Activated naive CD4-positive, alpha-beta T cell (primary cell): ENCODE data around the gene DAP.

Experiments
- DNase-seq, 4 experiments: peaks; one replicate each; lab custom pipeline; 2025; lab: John Stamatoyannopoulos, UW

DAP gene

DNA sequence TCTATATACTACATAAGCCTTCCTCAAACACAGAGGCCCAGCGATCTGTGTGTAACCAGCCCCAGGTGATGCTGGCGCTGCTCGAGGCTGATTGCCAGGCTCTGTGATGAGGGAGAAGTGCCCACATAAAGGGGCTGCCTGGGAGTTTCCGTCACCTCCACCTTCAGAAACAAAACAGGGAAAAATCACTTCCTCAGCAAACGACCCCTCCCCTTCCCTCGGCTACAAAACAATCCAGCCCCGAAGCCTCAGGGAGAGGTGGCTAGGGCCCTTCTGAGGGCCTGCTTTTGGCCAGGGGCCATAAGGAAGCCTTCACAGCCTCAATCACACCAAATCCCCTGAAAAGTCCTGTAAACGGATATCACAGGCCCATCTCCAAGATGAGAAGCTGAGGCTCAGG is 51.1 kb downstream of the DAP start:
- DNase-seq = no peak

DNA sequence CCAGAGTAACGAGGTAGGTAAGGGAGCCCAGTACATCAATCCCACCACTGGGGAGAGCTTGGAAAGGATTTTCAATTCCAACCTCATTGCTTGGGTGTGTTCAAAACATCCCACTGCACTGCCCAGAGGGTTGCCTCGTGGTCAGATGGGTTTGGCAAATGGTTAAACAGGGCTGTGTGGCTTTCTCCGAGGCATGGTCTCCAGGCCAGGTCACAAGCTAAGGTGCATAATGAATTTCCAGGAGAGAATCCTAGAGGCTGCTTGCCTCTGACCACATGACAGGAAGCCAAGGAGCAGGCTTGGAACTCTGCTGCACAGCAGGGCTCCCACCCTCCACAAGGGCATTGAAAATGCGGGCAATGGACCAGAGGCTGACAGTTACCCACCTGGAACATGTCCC is 51.6 kb downstream of the DAP start:
- DNase-seq = no peak

DNA sequence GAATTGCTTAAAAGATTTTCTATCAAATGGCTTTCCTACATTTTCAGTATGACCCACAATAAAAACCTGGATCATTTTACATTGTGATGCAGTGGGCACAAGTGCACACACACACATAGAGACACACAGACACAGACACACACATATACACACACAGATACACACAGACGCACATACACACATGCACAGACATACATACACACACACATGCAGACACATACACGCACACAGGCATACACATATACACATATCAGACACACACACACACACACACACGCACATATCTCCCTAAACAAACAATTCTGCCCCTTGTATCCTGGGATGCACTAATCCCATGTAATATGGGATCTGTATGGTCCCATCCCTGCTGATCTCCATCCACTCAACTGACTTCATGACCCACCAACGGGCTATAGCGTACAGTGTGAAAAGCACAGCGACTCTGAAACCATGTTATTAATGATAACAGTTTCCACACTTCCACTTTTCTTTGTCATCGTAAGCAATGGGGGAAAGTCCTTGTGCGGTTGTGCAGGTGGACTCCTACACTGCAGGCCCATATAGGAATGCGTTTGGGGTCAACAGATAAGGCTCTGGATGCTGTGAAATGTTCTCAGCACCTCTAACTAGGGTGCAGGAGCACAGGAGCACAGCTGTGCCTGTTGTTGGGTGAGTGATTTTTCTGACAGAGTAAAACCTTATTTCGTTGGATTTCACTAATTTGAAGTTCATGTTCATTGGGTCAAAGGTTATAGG is 52.7 kb downstream of the DAP start:
- no peak for DNase-seq

DNA sequence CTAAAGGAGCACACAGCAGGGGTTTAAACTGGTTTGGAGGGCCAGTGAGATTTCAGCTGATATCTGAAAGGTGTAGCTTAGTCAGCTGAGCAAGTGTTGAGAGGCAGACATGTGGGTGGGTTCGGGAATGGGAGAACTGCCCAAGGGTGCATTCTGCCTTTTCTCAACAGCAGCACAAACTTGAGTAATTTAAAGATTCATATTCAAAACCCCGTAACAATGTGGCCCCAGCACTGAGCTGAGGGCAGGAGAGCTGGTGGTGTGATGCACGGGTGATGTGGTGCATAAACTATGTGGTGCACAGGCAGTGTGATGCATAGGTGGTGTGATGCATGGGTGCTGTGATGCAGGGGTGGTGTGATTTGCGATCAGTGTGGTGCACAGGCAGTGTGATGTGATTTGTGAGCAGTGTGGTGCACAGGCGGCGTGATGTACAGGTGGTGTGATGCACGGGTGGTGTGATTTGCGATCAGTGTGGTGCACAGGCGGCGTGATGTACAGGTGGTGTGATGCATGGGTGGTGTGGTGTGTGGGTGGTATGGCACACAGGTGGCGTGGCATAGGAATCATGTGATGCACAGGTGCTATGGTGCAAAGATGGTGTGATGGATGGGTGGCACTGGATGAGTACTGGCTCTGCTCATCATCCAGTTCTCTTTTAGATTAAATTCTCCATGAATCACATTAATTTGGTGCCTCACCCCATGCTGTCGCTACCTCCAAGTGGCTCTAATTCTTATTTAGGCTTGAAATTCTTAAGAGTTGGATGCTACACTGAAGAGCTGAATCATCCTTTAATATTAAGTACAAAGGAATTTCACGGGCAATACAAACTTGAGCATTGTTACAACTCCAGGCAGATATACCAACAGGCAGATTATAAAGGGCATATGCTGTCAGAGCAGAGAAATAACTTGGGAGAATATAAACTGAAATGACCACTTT is 53.6 kb downstream of the DAP start:
- no peak for DNase-seq

DNA sequence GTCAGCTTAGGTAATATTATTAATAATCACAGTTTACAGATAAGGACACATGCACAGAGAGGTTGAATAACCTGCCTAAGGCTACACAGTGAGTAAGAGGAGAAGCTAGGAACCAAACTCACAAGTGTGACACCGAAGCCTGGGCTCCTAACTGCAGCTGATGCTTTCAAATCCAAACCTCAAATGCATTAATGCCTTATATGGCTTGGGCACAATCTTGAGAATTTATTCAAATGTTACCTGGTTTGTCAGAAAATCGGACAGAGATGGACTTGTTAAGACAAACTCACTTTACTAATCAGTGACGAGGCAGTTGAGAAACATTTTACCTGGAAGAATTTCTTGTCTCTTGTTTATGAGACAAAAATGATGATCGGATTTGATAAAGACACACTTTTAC is 54.7 kb downstream of the DAP start:
- no peak for DNase-seq

DNA sequence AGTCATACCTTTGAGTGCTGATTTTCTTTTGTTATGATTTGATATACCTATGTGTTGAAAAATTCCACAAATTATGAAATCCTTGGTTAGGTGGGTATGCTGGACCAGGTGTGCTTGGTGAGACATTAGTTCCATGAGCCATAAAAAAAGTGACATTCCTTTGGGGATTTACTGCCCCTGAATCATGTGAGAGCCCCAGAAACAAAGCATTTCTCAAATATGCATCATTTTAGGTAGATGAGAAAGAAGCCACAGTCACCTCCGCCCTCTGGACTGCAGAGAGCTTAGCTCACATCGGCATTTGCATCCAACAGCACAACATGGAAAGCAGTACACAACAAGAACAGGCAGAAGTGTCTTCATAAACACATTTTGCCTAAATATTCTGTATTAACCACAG is 55.3 kb downstream of the DAP start:
- DNase-seq = no peak

DNA sequence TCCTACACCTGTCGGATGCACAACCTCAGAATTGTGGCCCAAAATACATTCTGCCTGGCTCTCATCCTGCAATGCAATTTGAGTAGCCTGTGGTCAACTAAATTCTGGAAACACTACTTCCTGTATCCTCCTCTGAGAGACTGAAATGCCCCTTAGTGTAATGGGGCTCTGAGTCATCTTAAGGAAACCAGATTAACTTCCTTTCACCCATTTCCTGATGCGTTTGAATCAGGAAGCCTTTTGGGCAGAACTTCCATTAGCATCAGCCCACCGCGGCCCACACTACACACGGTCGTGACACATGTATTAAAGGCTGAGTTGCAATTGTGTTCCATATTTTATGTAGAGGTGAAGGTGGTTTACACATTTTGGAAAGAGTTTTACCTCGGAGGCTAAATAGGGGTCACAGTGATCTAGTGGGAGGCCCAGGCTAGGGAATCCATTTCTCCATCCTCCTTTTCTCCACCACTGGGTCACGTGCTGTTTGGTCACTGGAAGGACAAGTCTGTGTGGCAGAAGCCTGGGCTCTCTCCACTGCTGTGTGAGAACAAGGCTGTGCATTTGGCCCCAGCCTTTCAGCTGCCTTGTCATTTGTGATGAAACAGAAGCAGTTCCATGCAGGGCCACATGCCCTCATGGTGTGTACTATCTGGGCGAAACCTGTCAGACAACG is 55.9 kb downstream of the DAP start:
- DNase-seq = no peak

DNA sequence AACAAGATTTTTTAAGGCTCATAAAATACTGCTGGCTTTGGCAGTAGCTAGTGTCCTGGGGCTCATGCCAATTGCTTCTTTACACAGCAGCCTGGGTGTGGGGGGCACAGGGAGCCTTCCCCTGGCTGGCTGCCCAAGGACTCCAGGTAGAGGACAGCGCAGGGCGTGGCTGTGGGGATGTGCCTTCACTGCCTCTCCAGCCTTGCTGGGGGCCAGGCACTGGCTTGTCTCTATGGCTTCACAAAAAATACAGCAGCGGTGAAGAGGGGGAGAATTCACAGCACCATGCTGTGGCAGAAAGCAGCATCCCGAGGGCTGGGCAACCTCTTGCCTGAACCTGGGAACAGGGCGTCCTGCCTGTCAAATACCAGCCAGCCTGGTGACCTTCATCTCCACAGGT is 57.4 kb downstream of the DAP start:
- DNase-seq = no peak

DNA sequence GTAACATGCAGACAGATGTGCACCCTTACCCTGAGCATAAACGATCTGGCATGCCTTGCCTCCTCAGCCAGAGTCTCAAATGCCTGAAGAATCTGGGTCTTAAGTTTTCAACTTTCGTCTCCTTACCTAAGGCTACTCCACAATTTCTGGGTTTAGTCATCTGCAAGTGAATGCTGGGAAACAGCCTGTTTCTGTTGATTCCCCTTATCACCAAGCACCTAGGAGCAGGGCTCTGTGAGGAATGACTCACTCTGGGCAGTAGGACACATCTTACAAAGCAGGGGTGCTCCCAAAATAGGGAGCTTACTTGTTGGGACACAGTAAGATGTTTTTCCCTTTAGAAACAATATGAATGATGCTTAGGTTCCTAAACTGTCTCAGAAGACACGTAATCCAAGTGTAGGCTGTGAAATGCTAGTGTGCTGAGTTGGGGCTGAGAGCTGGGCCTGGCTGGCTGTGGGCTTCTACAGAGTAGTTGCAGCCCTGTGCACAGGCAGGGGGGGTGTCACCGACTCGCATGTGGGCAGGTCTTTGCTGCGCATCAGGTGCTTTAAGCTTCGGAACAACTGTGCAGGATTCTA is 58.0 kb downstream of the DAP start:
- DNase-seq = no peak

DNA sequence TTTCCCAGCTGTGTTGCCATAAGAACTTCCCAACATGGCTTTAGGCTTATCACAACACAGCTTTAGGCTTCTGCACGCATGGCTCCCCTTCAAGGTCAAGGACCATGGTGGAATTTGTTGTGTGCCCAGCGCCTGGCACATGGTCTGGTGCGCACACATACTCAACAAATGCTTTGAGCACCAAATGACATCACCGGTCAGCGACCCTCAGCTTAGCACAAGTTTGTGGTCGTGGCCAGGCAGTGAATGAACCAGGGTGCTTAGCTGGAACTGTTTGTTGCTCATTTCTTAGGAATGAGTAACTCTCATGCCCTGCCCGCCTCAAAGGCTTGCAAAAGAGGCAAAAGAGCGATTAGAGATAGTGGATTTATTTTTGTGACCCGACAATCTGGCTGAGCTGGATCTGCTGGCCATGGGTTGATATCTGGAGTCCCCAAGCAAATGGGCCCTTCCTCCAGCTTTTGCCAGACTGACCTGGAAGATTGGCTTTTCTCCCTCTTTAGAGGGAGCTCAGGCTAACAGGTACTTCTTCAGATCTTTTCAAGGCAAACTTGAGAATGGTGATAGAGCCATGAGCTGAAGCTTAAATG is 58.9 kb downstream of the DAP start:
- no peak for DNase-seq

DNA sequence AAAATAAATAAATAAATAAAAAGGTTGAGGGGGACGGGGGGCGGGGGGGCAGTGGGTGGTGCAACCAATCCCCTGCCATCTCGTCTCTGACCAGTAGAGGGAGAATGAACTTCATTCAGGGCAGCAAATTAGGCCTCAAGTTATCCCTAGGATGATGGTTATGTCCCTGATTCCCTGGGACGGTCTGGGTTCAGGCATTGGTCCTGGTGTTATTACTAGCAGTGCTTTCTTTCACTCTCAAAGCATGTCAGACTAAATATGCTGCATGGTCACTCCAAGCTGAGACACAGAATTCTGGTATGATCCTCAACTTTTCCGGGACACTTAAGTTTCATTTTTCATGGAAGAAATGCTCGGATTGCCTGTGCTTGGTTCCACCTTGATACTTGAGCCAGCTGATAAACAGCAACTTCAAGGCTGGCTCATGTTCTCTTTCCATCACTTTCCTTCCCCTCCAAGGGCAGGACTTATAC is 59.4 kb downstream of the DAP start:
- no peak for DNase-seq

DNA sequence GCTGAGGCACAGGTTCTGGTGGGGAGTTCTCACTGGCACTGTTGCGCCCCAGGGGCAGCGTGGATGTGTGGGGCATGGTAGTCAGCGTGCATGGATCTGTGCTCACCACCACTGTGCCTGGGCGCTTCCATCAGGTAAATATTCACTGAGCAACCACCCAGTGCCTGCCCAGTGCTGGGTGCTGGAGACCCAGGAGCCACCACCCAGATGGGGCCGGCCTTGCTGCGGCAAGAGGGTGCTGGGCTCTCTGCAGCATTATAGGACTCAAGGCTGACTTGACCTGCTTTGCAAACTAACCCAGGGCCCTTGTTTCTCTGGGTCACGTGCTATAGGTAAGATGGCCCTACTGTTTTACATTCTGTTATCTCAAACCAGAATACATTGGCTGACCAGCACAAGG is 60.5 kb downstream of the DAP start:
- no peak for DNase-seq

DNA sequence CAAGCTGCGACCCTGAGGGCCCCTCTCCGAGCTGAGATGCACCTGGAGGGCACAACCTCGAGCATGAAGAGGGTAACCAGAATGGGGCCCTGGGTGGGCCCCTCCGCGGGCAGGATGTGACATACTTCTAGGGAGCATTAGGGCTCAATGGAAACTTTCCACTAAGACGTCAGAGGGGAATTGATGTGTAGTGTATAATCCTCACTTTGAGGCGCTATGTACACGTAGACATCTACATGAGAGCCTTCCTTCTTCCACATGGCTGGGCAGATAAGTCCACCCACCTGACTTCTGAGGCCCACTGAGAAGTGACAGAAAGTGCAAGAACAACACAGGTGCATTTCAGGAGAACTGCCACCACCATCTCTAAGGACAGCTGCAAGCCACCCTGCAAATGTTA is 61.0 kb downstream of the DAP start:
- DNase-seq = no peak

DNA sequence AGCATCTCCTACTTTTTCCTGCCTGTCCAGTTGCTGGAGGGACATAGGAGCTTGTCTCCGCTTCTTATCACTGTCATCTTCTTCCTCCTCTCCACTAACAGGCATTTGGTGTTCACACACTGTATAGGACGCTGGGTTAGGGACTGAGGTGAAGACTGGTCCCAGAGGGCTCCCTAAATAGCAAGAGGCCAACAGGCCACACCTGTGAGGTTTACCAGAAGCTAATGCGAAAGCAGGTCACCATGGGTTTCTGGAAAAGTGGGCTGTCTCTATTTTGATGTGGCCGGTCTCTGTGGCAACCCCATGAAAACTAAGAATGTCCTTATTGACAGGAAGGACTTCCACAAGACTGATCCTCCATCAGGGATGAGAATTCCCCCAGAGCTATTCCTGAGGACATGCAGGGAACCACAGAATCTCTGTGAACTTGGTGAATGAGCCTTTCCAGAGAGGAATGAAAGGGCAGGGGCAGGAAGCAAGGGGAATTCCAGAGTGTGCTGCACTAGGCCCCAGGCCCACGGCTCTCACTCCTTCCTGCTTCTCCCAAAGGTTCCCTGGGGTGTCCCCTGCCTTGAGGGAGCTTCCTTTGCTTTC is 61.7 kb downstream of the DAP start:
- DNase-seq = no peak

DNA sequence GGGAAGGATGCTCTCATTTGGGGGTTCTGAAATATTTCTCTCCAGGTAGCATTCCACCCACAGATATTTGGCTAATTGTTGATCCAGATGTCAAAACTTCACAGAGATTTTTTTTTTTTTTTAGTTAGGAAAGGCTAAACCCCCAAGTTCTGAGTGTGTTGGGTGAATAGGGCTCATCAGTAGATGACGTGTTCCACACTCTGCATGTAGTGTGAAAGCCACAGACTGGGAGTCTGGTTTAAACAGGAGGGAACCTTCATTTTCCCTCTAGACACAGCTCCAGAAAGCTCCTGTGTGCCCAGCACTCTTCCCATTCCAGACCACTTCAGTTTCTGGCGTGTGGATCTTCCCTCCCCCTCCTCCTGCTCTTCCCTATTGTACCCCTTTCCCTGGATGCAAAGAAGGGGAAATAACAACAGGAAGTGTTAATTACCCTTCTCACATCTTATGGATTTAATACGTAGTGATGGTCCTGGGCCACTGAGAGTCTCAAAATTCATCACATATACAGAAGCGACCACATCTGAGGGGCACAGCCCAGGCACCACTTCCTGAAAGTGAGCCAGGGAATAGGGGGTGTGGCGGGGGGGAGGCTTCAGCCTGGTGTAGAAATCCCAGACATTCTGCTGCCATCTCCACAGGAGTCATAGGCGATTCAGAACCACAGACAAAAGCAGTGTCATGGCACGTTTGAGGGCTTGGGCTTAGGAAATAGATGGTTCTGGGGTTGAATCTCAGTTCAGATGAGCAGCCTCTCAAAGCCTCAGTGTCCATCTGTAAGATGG is 65.1 kb downstream of the DAP start:
- DNase-seq = no peak

DNA sequence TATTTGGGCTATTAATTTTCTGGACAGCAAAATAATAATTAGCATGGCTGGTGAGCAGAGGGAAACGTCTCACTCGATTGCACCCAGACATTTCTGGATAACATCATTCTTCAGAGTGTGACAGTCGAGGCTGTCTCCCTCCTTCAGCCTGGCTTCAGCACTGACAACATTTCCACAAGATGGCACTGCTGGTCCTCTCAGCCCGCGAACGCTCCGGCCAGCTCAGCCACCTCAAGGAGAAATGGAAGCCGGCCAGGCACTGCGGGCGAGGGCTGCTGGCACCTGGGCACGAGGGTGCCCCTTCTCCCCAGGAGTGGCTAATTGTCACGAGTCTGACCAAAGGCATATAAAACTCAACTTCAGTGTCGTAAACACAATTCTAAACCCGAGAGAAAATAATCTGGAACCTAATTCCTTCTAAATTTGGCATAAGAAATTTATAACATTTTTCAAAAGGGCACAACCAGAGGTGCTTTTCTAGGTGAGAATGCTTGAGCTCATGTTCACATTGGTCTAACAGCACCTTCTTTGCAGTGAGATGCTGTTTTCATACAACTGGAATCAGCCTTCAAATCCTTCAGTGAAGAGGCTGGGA is 65.9 kb downstream of the DAP start:
- no peak for DNase-seq

DNA sequence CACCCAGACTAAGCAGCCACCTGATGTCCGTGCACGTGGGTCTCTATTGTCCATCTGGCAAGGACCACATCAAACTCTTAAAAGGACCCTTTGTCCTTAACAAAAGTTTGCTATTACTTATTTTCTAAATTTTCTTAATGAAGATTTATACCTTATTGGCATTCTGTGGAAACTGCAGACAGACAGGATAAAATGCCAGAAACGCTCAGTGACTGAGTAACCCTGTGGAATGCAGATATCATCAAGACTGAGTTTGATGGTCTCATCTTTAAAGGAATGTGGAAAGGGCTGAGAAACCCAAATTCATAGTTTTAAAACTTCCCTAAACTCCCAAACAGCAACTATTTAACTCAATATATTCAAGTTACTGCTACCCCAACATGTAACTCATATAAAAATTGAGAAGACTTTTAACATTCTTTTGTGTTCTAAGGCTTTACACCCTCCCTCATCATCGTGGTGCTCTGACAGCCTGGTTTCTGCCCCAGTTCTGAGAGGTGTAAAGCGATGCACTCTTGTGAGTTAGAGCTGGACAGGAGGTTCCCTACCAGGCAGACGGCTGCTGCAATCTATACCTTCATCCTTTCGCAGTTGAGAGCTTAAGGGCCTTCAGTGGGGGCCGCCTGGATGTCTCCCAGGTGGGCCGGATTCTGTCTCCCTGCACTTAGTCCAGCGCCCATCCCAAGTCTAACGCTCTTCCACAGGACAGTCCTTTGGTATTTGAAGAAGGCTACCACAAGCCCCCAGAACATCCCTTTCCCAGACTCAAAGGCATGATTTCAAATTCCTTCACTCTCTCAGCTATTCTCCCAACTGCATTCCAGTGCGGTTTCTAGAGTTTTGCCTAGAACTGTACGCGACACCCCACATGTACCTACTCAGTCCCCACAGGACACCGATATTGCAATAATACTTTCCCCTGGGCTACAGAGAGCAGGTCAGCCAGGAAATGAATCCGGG is 68.9 kb downstream of the DAP start:
- no peak for DNase-seq

DNA sequence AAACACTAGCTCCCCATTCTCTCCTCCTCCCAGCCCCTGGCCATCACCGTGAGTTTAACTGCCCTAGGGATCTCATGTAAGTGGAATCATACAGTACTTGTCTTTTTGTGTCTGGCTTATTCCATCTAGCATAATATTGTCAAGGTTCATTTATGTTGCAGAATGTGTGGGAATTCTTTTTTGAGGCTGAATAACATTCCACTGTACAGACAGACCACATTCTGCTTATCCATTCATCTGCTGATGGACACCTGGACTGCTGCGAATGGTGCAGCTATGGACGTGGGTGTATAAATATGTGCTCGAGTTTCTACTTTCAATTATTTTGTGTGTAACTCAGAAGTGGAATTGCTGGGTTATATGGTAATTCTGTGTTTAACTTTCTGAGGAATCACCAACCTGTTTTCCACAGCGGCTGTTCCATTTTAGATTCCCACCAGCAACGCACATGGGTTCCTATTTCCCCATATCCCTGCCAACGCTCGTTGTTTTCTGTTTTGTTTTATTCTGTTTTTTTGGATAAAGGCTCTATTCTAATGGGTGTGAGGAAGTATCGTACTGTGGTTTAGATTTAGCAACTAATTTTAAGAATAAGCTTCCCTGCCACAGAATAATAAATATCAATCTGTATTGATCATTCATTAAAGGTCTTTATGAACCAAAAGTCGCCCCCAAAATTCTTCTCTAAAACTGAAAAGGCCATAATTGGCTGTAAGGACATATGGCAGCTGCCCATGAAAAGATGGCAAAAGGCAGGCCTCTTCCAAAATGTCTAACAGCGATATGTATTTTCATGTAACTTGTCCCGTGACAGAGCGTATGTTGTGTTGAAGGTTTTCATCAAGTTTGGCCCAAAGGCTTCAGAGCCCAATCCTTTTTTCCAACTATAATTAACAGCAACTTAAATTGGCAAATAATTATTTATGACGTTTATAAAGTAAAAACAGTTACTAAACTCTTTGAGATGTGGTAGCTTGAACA is 70.3 kb downstream of the DAP start:
- DNase-seq = no peak
